GM13977 (cell line): ENCODE results near the gene RNH1.

Experiments
- DNase-seq: peaks from one replicate; pipeline ENCODE4 v3.0.0; 2012; ENCODE audit warnings: low spot score
- CTCF ChIP-seq: IDR thresholded peaks from 2 replicates; pipeline ENCODE4 v1.5.1; 2012; ENCODE audit warnings: mild to moderate bottlenecking, control low read depth; ENCODE audit not compliant: insufficient read depth; ENCODE audit errors: extremely low read depth, missing control alignments
- in situ Hi-C: fragments of 300-500 bp; cut with MboI; formaldehyde crosslinking; loops from one replicate; pipeline ENCODE4 v1.12.0; 2022; ENCODE audit warnings: low sequenced_read_pairs, low pct_unique_long_range_greater_than_20kb, mixed read lengths, inconsistent platforms; ENCODE audit not compliant: unreplicated experiment

RNH1 gene

GRCh38 chr11:529728-530411, 22.8 kb upstream of the RNH1 start:
- DNase-seq = no peak
- in situ Hi-C loops = no loop called here
- TF ChIP-seq CTCF = no peak

GRCh38 chr11:528815-529727, 22.0 kb upstream of the RNH1 start:
- in situ Hi-C loops = no loop called here
- DNase-seq = no peak
- TF ChIP-seq CTCF = no peak

- DNase-seq = no peak
- no peak for TF ChIP-seq CTCF
- in situ Hi-C loops = no loop called here
Measured at GRCh38 chr11:528166-528814, 21.2 kb upstream of the RNH1 start.

- no peak for TF ChIP-seq CTCF
- DNase-seq = no peak
- in situ Hi-C loops = no loop called here
Measured at GRCh38 chr11:526192-526591, 19.1 kb upstream of the RNH1 start.

GRCh38 chr11:521177-521688, 14.2 kb upstream of the RNH1 start:
- in situ Hi-C loops = no loop called here
- DNase-seq = no peak
- no peak for TF ChIP-seq CTCF

DNA sequence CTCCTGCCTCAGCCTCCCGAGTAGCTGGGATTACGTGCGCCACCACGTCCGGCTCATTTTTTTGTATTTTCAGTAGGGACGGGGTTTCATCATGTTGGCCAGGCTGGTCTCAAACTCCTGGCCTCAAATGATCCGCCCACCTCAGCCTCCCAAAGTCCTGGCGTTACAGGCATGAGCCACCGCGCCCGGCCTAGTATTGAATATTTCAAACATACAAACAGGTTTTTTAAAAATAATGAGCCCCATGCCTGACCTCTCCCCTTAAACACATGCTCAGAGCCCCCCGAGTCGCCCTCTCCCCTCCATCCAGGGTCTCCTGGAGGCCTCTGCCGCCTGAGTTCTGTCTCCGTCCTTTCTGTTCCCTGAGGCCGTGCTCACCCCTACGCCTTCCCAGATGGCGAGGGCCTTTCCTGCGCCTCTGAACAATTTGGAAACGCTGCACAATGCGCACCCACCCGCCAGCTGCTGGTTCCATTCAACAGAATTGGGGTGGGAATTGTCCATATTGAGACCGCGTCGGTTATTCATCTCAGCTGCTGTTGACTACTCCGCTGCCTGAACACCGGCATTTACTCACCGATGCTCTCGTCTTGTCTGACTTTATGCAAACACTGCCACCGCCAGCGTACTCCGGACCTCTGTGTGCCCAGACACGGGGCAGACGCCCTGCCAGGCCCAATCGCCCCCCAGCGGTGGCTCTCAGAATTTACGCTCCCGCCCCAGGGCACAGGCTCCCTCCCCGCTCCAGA, 13.6 kb upstream of the RNH1 start:
- DNase-seq = no peak
- in situ Hi-C loops = no loop called here
- TF ChIP-seq CTCF = no peak
